HepG2 (cell line): ENCODE data around the gene RNF114. TPM values are rescaled to one million over a fixed set of nuclear protein-coding genes. Genes with fewer than 3 reads are reported as not detected.

Source experiments
- ARNT ChIP-seq: fragments of 450-650 bp; IDR thresholded peaks from 2 replicates; pipeline ENCODE4 v1.6.1; 2017
- DRAP1 ChIP-seq: IDR thresholded peaks from 2 replicates; pipeline ENCODE4 v1.6.1; 2016; ENCODE audit warnings: missing genetic modification reagents, missing compliant biosample characterization
- DZIP1 ChIP-seq: sonication (generic); formaldehyde crosslinking; IDR thresholded peaks from 2 replicates; pipeline ENCODE4 v1.5.0; 2020; ENCODE audit warnings: mild to moderate bottlenecking, missing genetic modification reagents
- HHEX ChIP-seq: IDR thresholded peaks from 2 replicates; pipeline ENCODE4 v1.6.1; 2016; ENCODE audit warnings: control low read depth
- HNRNPK ChIP-seq: fragments of 200-400 bp; formaldehyde crosslinking; IDR thresholded peaks from 2 replicates; pipeline ENCODE4 v1.6.1; 2018; ENCODE audit warnings: low read length, low read depth, moderate library complexity, mild to moderate bottlenecking; ENCODE audit not compliant: poor library complexity, severe bottlenecking
- HOXD1 ChIP-seq: sonication (generic); formaldehyde crosslinking; IDR thresholded peaks from 2 replicates; pipeline ENCODE4 v1.5.0; 2020; ENCODE audit warnings: missing genetic modification reagents
- IRF1 ChIP-seq: sonication (generic); formaldehyde crosslinking; IDR thresholded peaks from 2 replicates; pipeline ENCODE4 v1.4.0; 2020; ENCODE audit warnings: low read depth, mild to moderate bottlenecking, missing genetic modification reagents
- ISL2 ChIP-seq: sonication (generic); formaldehyde crosslinking; IDR thresholded peaks from 2 replicates; pipeline ENCODE4 v1.5.0; 2020; ENCODE audit warnings: missing genetic modification reagents
- MIER2 ChIP-seq: IDR thresholded peaks from 2 replicates; pipeline ENCODE4 v1.6.1; 2016; ENCODE audit warnings: missing biosample characterization, missing genetic modification reagents
- MYPOP ChIP-seq: sonication (generic); formaldehyde crosslinking; IDR thresholded peaks from 2 replicates; pipeline ENCODE4 v1.8.1; 2023; ENCODE audit warnings: mild to moderate bottlenecking, moderate library complexity, missing genetic modification reagents
- NR2F1 ChIP-seq, 2 experiments: fragments of 450-650 bp in 1 of 2; formaldehyde crosslinking in 1 of 2; IDR thresholded peaks; 2 replicates each; pipeline versions ENCODE4 v1.5.0 to v1.6.1; 2016 to 2020; ENCODE audit warnings: mild to moderate bottlenecking in 1 of 2, missing compliant biosample characterization in 1 of 2, missing genetic modification reagents in 1 of 2, moderate library complexity in 1 of 2
- POLR2A ChIP-seq, 2 experiments: IDR thresholded peaks; 2 replicates each; pipeline ENCODE4 v1.6.1; 2011; ENCODE audit warnings: low read depth in 2 of 2, low read length in 2 of 2, mild to moderate bottlenecking in 1 of 2, moderate library complexity in 1 of 2; ENCODE audit not compliant: insufficient read depth in 1 of 2
- RFXAP ChIP-seq: sonication (generic); formaldehyde crosslinking; IDR thresholded peaks from 2 replicates; pipeline ENCODE4 v1.4.0; 2020; ENCODE audit warnings: missing genetic modification reagents, borderline replicate concordance
- SOX5 ChIP-seq: IDR thresholded peaks from 2 replicates; pipeline ENCODE4 v1.6.1; 2016; ENCODE audit warnings: borderline replicate concordance
- SUZ12 ChIP-seq: fragments of 150-350 bp; IDR thresholded peaks from 2 replicates; pipeline ENCODE4 v1.6.1; 2014; ENCODE audit warnings: low read depth, low read length
- TAF15 ChIP-seq: fragments of 200-400 bp; formaldehyde crosslinking; IDR thresholded peaks from one replicate; pipeline ENCODE4 v1.6.1; 2018; ENCODE audit warnings: mild to moderate bottlenecking, low read depth, low read length; ENCODE audit not compliant: poor library complexity, severe bottlenecking
- TEAD3 ChIP-seq: optimal IDR thresholded peaks from 2 replicates; pipeline ENCODE3; 2016; ENCODE audit warnings: borderline replicate concordance
- ZNF276 ChIP-seq: sonication (generic); formaldehyde crosslinking; IDR thresholded peaks from 2 replicates; pipeline ENCODE4 v1.4.0; 2020; ENCODE audit warnings: mild to moderate bottlenecking, low read depth, missing genetic modification reagents
- ZNF383 ChIP-seq: sonication (generic); formaldehyde crosslinking; IDR thresholded peaks from 2 replicates; pipeline ENCODE4 v1.4.0; 2020; ENCODE audit warnings: missing genetic modification reagents, mild to moderate bottlenecking, borderline replicate concordance
- ZNF720 ChIP-seq: sonication (generic); formaldehyde crosslinking; IDR thresholded peaks from 2 replicates; pipeline ENCODE4 v1.4.0; 2020; ENCODE audit warnings: missing genetic modification reagents
- polyA plus RNA-seq, 8 experiments: library from polyadenylated mRNA; depleted of rRNA in 3 of 8; stranded (reverse) in 7 of 8; unstranded in 1 of 8; fragments of >200 nt; fragmentation: Illumina TruSeq in 4 of 8; extraction: Trizol in 4 of 8; gene quantifications; 2 replicates each; pipeline versions ENCODE4 v1.2.1 to v1.2.3, GENCODE V29; 2011 to 2016; ENCODE audit warnings: low read depth in 4 of 8, missing spikeins in 1 of 8, mixed read lengths in 1 of 8; ENCODE audit not compliant: insufficient read depth in 1 of 8
- total RNA-seq, 5 experiments: library from RNA; depleted of rRNA; stranded (reverse); fragments of >200 nt; fragmentation: Illumina TruSeq; extraction: Trizol; gene quantifications; 2 replicates each; pipeline ENCODE4 v1.2.3, GENCODE V29; 2016; ENCODE audit warnings: low read depth in 1 of 5

The RNF114 gene
- total and polyA plus RNA-seq, 2 of the 13 experiments (the other 11 are each of a cell fraction or from before 2014, with no cell fraction given), result 119 to 126 TPM

- 0 out of 2 replicates have a peak, but pooled peaks have one; percentile 33 for TF ChIP-seq HHEX
- no peak; the same call in 1 of the 2 replicates for TF ChIP-seq ZNF276
- TF ChIP-seq ISL2 (CRISPR knock-in tag), result peak; percentile 81
- TF ChIP-seq ZNF720 (CRISPR knock-in tag), result no peak
- TF ChIP-seq ARNT, result no peak
- peak; percentile 80 for TF ChIP-seq TEAD3 (CRISPR knock-in tag)
- TF ChIP-seq DZIP1 (CRISPR knock-in tag), result peak; percentile 94; the same call in 1 of the 2 replicates
- peak; percentile 89 for TF ChIP-seq RFXAP
- peak; percentile 64 for TF ChIP-seq MIER2 (CRISPR knock-in tag)
- TF ChIP-seq IRF1 (CRISPR knock-in tag), result no peak; the same call in 1 of the 2 replicates
- TF ChIP-seq SOX5, result peak; percentile 57
- TF ChIP-seq TAF15, result no peak
- TF ChIP-seq MYPOP (CRISPR knock-in tag), result peak; percentile 98
- TF ChIP-seq SUZ12, result no peak
- TF ChIP-seq NR2F1 (CRISPR knock-in tag; IDR thresholded peaks at IDR 0.05), result peak; percentile 39 to 66; a peak in 2 of 4 replicates
- TF ChIP-seq HNRNPK, result peak; percentile 76
- peak; percentile 93 for TF ChIP-seq DRAP1 (CRISPR knock-in tag)
- TF ChIP-seq POLR2A (IDR thresholded peaks at IDR 0.05; ENCODE audit: insufficient read depth in 1 of 2, low read depth in 2 of 2, low read length in 2 of 2), result peak; percentile 99
- peak; percentile 90 for TF ChIP-seq HOXD1
- TF ChIP-seq ZNF383 (CRISPR knock-in tag), result no peak
Measured at GRCh38 chr20:49982346-49983122, 46.3 kb downstream of the RNF114 start, which contains the start of gene SNAI1 (continued).
